Cardiac muscle cell (in vitro differentiated cells and primary cell): ENCODE measurements around the gene TPMT. TPM values are rescaled to one million over a fixed set of nuclear protein-coding genes. Genes with fewer than 3 reads are reported as not detected.

ENCODE experiments used
- DNase-seq, 2 donors: peaks; one replicate each; pipeline versions ENCODE4 v3.0.0 to v3.0.0-alpha.2; 2010 to 2017; ENCODE audit warnings: low read depth in 1 of 2, low spot score in 1 of 2
- H3K27ac ChIP-seq: fragments of 200-600 bp; sonication (generic); 2 replicates; pipeline ENCODE4 v1.5.1; 2016
- H3K27me3 ChIP-seq: fragments of 200-600 bp; sonication (generic); 2 replicates; pipeline ENCODE4 v1.6.0; 2016; ENCODE audit warnings: control low read depth
- H3K36me3 ChIP-seq: fragments of 200-600 bp; sonication (generic); 2 replicates; pipeline ENCODE4 v1.5.1; 2016; ENCODE audit warnings: control low read depth
- H3K4me1 ChIP-seq: fragments of 200-600 bp; sonication (generic); 2 replicates; pipeline ENCODE4 v1.8.1; 2017; ENCODE audit warnings: low read depth, mild to moderate bottlenecking, mixed run types
- H3K4me3 ChIP-seq: fragments of 200-600 bp; sonication (generic); 2 replicates; pipeline ENCODE4 v1.5.1; 2016; ENCODE audit warnings: mild to moderate bottlenecking
- H3K9me3 ChIP-seq: fragments of 200-600 bp; sonication (generic); 2 replicates; pipeline ENCODE4 v1.5.1; 2017; ENCODE audit warnings: low read depth, mild to moderate bottlenecking, control low read depth
- polyA plus RNA-seq: library from polyadenylated mRNA; unstranded; fragments of >200 nt; fragmentation: Nextera tagmentation; extraction: Ambion mirVana; gene quantifications from 2 replicates; pipeline ENCODE4 v1.2.1, GENCODE V29; 2016
- total RNA-seq: library from RNA; depleted of rRNA; stranded (reverse); fragments of >200 nt; gene quantifications from 2 replicates; pipeline ENCODE4 v1.2.3, GENCODE V29; 2016
- TF ChIP-seq, protein P1 (sequence below): IDR thresholded peaks from 2 replicates; pipeline ENCODE4 v1.5.1; 2012; ENCODE audit warnings: low read depth, mild to moderate bottlenecking, low read length

TPMT gene
- total and polyA plus RNA-seq, 2 experiments from 2014 or later = 9.5 to 14.0 TPM

DNA sequence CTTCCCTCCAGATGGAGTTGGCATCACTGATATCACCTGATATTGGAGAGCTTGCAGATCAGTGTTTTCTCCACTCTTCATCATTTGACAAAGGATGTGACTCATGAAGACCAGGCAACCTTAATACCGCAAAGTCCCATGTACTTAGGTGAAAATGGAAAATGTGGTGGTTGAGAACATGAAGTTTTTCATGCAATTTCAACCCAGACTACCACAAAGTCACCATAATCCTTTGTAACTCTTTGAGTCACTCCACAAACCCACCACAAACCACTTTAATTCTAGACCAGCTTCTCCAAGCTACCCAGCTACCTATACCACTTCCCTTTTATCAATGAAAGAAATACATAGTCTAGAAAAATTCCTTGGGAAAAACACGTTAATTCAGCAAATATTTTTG, 39.5 kb downstream of the TPMT start:
- H3K4me1 ChIP-seq = no peaks in the 10 kb centered on the region
- no peak for DNase-seq
- no peaks in the 10 kb centered on the region for H3K36me3 ChIP-seq
- no peak overlapping the region for H3K4me3 ChIP-seq
- TF ChIP-seq, protein P1, sequence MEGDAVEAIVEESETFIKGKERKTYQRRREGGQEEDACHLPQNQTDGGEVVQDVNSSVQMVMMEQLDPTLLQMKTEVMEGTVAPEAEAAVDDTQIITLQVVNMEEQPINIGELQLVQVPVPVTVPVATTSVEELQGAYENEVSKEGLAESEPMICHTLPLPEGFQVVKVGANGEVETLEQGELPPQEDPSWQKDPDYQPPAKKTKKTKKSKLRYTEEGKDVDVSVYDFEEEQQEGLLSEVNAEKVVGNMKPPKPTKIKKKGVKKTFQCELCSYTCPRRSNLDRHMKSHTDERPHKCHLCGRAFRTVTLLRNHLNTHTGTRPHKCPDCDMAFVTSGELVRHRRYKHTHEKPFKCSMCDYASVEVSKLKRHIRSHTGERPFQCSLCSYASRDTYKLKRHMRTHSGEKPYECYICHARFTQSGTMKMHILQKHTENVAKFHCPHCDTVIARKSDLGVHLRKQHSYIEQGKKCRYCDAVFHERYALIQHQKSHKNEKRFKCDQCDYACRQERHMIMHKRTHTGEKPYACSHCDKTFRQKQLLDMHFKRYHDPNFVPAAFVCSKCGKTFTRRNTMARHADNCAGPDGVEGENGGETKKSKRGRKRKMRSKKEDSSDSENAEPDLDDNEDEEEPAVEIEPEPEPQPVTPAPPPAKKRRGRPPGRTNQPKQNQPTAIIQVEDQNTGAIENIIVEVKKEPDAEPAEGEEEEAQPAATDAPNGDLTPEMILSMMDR = no peak
- H3K27ac ChIP-seq = no peak overlapping the region
- no peaks in the 10 kb centered on the region for H3K9me3 ChIP-seq
- no peaks in the 10 kb centered on the region for H3K27me3 ChIP-seq

DNA sequence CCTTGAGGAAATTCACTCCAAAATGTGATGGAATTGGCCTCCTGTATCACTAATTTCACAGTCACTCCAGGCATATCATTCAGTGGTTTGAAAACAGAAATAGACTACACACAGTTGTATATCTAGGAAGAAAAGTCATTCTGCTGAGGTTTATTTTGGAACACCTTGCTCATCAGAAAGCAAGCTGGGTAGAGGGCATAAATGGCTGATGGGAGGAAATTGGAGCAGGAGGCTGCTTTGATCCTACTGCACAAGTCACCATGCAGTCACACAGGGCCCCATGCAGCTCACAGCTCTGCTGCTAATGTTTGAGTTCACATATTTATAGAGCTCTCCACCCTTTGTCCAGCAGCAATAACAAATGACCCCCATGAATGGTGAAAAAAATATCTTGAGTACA, 44.7 kb downstream of the TPMT start:
- Histone ChIP-seq H3K36me3 (no peaks in the 10 kb centered on the region), H3K9me3 (no peaks in the 10 kb centered on the region), H3K27me3 (no peaks in the 10 kb centered on the region), H3K4me1 (no peaks in the 10 kb centered on the region), H3K27ac (no peak overlapping the region), H3K4me3 (no peak overlapping the region)
- DNase-seq = no peak
- TF ChIP-seq, protein P1 = no peak

DNA sequence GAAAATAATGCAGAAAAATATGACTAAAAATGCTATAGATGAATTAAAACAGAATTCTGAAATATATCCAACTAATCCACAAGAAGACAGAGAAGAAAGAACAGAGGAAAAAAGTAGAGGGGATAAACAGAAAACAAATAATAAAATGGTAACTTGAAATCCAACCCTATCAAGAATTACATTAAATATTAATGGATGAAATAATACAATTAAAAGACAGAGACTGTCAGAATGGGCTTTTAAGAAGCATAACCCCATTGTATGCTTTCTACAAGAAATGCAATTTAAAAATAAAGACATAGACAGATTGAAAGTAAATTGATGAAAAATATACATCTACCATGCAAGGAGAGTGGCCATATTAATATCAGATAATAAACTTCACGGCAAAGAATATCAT, 47.8 kb downstream of the TPMT start:
- TF ChIP-seq, protein P1 = no peak
- Histone ChIP-seq H3K27ac (no peak overlapping the region), H3K36me3 (no peaks in the 10 kb centered on the region), H3K27me3 (no peaks in the 10 kb centered on the region), H3K9me3 (no peaks in the 10 kb centered on the region), H3K4me1 (no peaks in the 10 kb centered on the region), H3K4me3 (no peak overlapping the region)
- no peak for DNase-seq

DNA sequence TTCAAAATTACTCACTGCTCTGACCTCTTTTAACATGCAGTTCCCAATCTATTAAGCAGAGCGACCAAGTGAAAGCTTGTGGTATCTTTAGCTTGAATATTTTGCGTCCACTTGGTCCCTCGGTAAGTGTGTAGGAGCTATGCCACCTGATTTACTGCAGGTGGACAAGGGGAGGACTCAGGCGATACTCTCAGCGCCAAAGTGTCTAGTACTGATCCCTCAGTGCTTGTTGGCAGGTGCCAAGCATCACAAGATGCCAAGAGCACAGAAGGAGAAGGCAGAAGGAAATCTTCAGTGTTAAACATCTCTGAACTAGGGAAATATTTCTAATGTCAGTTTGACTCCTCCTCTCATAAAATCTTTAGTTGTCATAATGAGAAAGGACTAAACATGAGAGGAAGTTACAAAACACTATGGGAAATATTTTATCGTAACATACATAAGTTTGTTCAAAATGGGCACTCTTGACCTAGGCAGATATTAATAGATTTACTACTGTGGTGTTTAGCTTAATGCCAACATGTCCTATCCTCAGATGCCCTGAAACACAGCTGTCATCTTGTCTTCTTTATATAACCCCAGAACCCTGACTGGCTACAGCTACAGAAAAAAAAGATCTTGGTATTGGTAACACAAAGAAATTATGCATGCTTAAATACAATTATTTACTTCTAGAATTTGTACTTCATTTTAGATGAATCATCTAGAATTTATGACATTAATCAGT, 51.9 kb downstream of the TPMT start:
- TF ChIP-seq, protein P1 = no peak
- DNase-seq = no peak
- H3K27me3 ChIP-seq = no peaks in the 10 kb centered on the region
- H3K4me3 ChIP-seq = no peak overlapping the region
- no peaks in the 10 kb centered on the region for H3K4me1 ChIP-seq
- H3K36me3 ChIP-seq = no peaks in the 10 kb centered on the region
- no peak overlapping the region for H3K27ac ChIP-seq
- H3K9me3 ChIP-seq = no peaks in the 10 kb centered on the region

DNA sequence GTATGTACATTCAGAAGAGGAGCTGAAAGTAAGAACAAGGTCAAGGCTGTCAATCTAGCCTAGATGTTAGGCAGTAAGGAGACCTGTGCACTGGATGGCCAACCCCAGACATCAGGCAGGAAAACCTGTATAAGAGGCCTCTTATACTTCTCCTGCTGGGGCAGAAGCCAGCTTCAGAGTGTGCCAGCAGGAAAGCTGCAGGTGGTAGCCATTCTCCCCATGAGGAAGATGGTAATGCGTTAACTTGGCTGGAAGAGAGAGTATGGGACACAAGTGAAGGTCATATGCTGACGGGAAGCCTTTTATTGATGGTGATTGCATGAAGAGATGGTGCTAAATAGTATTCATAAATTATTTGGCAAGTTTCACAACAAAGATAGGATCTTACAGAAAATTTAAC, 53.0 kb downstream of the TPMT start:
- Histone ChIP-seq H3K36me3 (no peaks in the 10 kb centered on the region), H3K27ac (no peak overlapping the region), H3K4me1 (no peaks in the 10 kb centered on the region), H3K9me3 (no peaks in the 10 kb centered on the region), H3K27me3 (no peaks in the 10 kb centered on the region), H3K4me3 (no peak overlapping the region)
- no peak for DNase-seq
- TF ChIP-seq, protein P1 = no peak
